BE2C (cell line): Measurements from ENCODE around the gene PDGFB.

ENCODE experiments used
- DNase-seq: peaks from one replicate; pipeline ENCODE4 v3.0.0-alpha.2; 2020
- H3K27me3 ChIP-seq: fragments of 250-450 bp; sonication (Bioruptor Pico); 2 replicates; pipeline ENCODE4 v1.5.1; 2020; ENCODE audit warnings: mild to moderate bottlenecking
- H3K36me3 ChIP-seq: fragments of 250-450 bp; sonication (Bioruptor Pico); 2 replicates; pipeline ENCODE4 v1.5.1; 2020; ENCODE audit warnings: mild to moderate bottlenecking
- H3K4me1 ChIP-seq: fragments of 250-450 bp; sonication (Bioruptor Pico); 2 replicates; pipeline ENCODE4 v1.5.1; 2020
- H3K4me3 ChIP-seq: 2 replicates; pipeline ENCODE4 v1.5.1; 2011; ENCODE audit warnings: low read depth, low read length
- H3K9me3 ChIP-seq: fragments of 250-450 bp; sonication (Bioruptor Pico); 2 replicates; pipeline ENCODE4 v1.5.1; 2020
- CTCF ChIP-seq: IDR thresholded peaks from 2 replicates; pipeline ENCODE4 v1.5.1; 2012; ENCODE audit warnings: mild to moderate bottlenecking, low read depth, low read length

PDGFB gene

GRCh38 chr22:39179401-39179827 is 65.4 kb downstream of the PDGFB start:
- Histone ChIP-seq H3K4me3 (no peak overlapping the region), H3K27me3 (no peaks in the 10 kb centered on the region)

GRCh38 chr22:39178206-39179111 is 66.3 kb downstream of the PDGFB start:
- Histone ChIP-seq H3K4me3 (no peak overlapping the region), H3K4me1 (peaks cover 4% of the 10 kb centered on the region; the same call in 1 of the 2 replicates), H3K9me3 (no peaks in the 10 kb centered on the region), H3K27me3 (no peaks in the 10 kb centered on the region), H3K36me3 (no peaks in the 10 kb centered on the region)
- TF ChIP-seq CTCF = no peak
- no peak for DNase-seq

More at GRCh38 chr22:39179401-39179827, 65.4 kb downstream of the PDGFB start:
- no peak for DNase-seq
- H3K36me3 ChIP-seq = no peaks in the 10 kb centered on the region
- H3K9me3 ChIP-seq = no peaks in the 10 kb centered on the region
- H3K4me1 ChIP-seq = peaks cover 4% of the 10 kb centered on the region; the same call in 1 of the 2 replicates
- TF ChIP-seq CTCF = no peak

DNA sequence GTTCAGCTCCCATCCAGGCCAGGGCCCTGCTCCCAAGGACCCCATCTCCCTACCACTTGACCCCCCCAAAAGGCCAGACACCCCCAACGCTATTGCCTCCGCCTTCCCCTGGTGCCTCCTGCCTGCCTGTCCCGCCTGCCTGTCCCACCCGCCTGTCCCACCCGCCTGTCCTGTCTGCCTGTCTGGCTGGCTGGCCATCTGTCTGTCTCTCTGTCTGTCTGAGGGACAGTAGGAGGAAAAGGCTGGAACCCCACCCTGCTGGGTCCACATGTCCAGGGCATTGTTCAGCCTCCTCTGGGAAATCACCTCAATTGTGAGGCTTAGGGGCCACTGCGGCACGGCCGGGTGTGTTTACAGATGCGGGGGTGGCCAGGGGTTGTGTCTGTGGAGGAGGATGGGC is 67.0 kb downstream of the PDGFB start:
- DNase-seq = no peak
- Histone ChIP-seq H3K36me3 (no peaks in the 10 kb centered on the region), H3K27me3 (no peaks in the 10 kb centered on the region), H3K9me3 (no peaks in the 10 kb centered on the region), H3K4me3 (no peak overlapping the region), H3K4me1 (peaks cover 4% of the 10 kb centered on the region; the same call in 1 of the 2 replicates)
- TF ChIP-seq CTCF = no peak

DNA sequence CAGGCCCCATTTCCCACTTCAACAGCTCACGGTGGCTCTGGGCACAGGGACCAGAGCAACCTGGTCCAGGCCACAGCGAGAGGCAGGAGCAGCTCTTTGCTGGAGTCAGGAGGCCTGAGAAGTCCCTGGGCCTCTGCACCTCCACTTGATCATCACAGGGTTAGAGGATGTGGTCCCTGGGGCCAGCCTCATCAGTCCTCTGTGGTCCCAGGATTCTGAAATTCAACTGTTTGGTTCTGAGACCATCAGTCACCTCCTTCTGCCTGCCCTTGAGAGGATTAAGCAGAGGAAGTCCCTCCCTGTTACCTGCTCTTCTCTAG is 67.4 kb downstream of the PDGFB start:
- Histone ChIP-seq H3K4me1 (peaks cover 4% of the 10 kb centered on the region; the same call in 1 of the 2 replicates), H3K9me3 (no peaks in the 10 kb centered on the region)
- no peak for TF ChIP-seq CTCF

GRCh38 chr22:39176714-39177455 is 67.9 kb downstream of the PDGFB start:
- H3K27me3 ChIP-seq = no peaks in the 10 kb centered on the region
- TF ChIP-seq CTCF = no peak
- no peak overlapping the region for H3K4me3 ChIP-seq
- H3K9me3 ChIP-seq = no peaks in the 10 kb centered on the region
- no peaks in the 10 kb centered on the region for H3K36me3 ChIP-seq
- no peak for DNase-seq
- H3K4me1 ChIP-seq = peaks cover 4% of the 10 kb centered on the region; the same call in 1 of the 2 replicates

More for the DNA sequence above, 67.4 kb downstream of the PDGFB start:
- Histone ChIP-seq H3K27me3 (no peaks in the 10 kb centered on the region), H3K4me3 (no peak overlapping the region), H3K36me3 (no peaks in the 10 kb centered on the region)
- no peak for DNase-seq
